Gastrocnemius medialis (tissue), 4 donors: ENCODE measurements around the gene IPCEF1.

ENCODE experiments used
- POLR2A ChIP-seq, 2 donors: fragments of 450-650 bp; IDR thresholded peaks; one replicate each; pipeline ENCODE4 v1.6.1; 2017; ENCODE audit warnings: antibody characterized with exemption in 2 of 2, mild to moderate bottlenecking in 2 of 2, moderate library complexity in 2 of 2
- TF ChIP-seq, protein P1 (sequence below), 5 experiments: fragments of 450-650 bp in 3 of 5; fragments of 200-600 bp in 2 of 5; sonication (generic) in 2 of 5; IDR thresholded peaks in 4 of 5; conservative IDR thresholded peaks in 1 of 5; 1 replicate in 4 of 5; 2 replicates in 1 of 5; pipeline ENCODE4 v1.5.1; 2016 to 2019; ENCODE audit warnings: antibody characterized with exemption in 5 of 5, mild to moderate bottlenecking in 3 of 5, moderate library complexity in 3 of 5

- TF ChIP-seq, protein P1, sequence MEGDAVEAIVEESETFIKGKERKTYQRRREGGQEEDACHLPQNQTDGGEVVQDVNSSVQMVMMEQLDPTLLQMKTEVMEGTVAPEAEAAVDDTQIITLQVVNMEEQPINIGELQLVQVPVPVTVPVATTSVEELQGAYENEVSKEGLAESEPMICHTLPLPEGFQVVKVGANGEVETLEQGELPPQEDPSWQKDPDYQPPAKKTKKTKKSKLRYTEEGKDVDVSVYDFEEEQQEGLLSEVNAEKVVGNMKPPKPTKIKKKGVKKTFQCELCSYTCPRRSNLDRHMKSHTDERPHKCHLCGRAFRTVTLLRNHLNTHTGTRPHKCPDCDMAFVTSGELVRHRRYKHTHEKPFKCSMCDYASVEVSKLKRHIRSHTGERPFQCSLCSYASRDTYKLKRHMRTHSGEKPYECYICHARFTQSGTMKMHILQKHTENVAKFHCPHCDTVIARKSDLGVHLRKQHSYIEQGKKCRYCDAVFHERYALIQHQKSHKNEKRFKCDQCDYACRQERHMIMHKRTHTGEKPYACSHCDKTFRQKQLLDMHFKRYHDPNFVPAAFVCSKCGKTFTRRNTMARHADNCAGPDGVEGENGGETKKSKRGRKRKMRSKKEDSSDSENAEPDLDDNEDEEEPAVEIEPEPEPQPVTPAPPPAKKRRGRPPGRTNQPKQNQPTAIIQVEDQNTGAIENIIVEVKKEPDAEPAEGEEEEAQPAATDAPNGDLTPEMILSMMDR (IDR thresholded peaks at IDR 0.05 in 4 of 5, conservative IDR thresholded peaks at IDR 0.05 in 1 of 5), result no peak
- TF ChIP-seq POLR2A (IDR thresholded peaks at IDR 0.05), result no peak
Observed at GRCh38 chr6:154206996-154207395, 149.6 kb downstream of the IPCEF1 start.
